Testis (tissue), 3 donors: ENCODE data around the gene XYLB. TPM values are rescaled to one million over a fixed set of nuclear protein-coding genes. Genes with fewer than 3 reads are reported as not detected.
"Not testable (repeated sequence)": the region's sequence is repeated elsewhere in the genome, so short reads cannot be mapped to it uniquely, and the experiment has no call there.

Experiments
- DNase-seq: peaks from one replicate; pipeline ENCODE4 v3.0.0-alpha.2; 2019
- H3K27ac ChIP-seq, 2 donors: fragments of 200-600 bp; sonication (generic); one replicate each; pipeline ENCODE4 v1.5.1; 2019
- H3K27me3 ChIP-seq: fragments of 200-600 bp; sonication (generic); one replicate; pipeline ENCODE4 v1.5.1; 2019
- H3K36me3 ChIP-seq: fragments of 200-600 bp; sonication (generic); one replicate; pipeline ENCODE4 v1.5.1; 2017; ENCODE audit warnings: low read depth; ENCODE audit errors: missing control alignments
- H3K4me1 ChIP-seq: fragments of 200-600 bp; sonication (generic); one replicate; pipeline ENCODE4 v1.5.1; 2019
- H3K4me3 ChIP-seq, 2 donors: fragments of 200-600 bp; sonication (generic); one replicate each; pipeline ENCODE4 v1.5.1; 2017 to 2019
- H3K9me3 ChIP-seq: fragments of 200-600 bp; sonication (generic); one replicate; pipeline ENCODE4 v1.5.1; 2017
- CTCF ChIP-seq, 3 experiments: fragments of 450-650 bp in 2 of 3; fragments of 200-600 bp in 1 of 3; sonication (generic) in 1 of 3; IDR thresholded peaks; one replicate each; pipeline ENCODE4 v1.5.1; 2016 to 2019; ENCODE audit warnings: antibody characterized with exemption in 3 of 3, mild to moderate bottlenecking in 2 of 3, moderate library complexity in 1 of 3
- POLR2A ChIP-seq: fragments of 450-650 bp; IDR thresholded peaks from one replicate; pipeline ENCODE4 v1.6.1; 2017; ENCODE audit warnings: antibody characterized with exemption, mild to moderate bottlenecking, moderate library complexity
- WGBS, 2 donors: methylation state at CpG; one replicate each; pipeline ENCODE4 v1.1.5; 2018; 5-methylcytosine and 5-hydroxymethylcytosine counted together
- intact Hi-C: fragments of 100-400 bp; cut with DNase I; formaldehyde crosslinking; loops from one replicate; pipeline ENCODE4 v1.15.1; 2023; ENCODE audit warnings: low total_unique reads
- polyA plus RNA-seq: library from polyadenylated mRNA; stranded (reverse); fragments of 350-450 nt; fragmentation: Illumina TruSeq; extraction: RNeasy Lipid Tissue Mini Kit (QIAGEN cat#74804); gene quantifications from one replicate; pipeline ENCODE4 v1.2.3, GENCODE V29; 2014; ENCODE audit warnings: low read depth, low replicate concordance; ENCODE audit not compliant: insufficient read depth
- total RNA-seq, 2 donors: library from RNA; depleted of rRNA; stranded (reverse); fragments of >200 nt; gene quantifications; one replicate each; pipeline ENCODE4 v1.2.3, GENCODE V29; 2016

The XYLB gene
- total and polyA plus RNA-seq, 3 donors from 2014 or later: 1.7 to 12.4 (median 5.9) TPM

- no peak for TF ChIP-seq POLR2A
- no peak for TF ChIP-seq CTCF (IDR thresholded peaks at IDR 0.05)
- no peak overlapping the region for H3K4me3 ChIP-seq
- H3K9me3 ChIP-seq: no peaks in the 10 kb centered on the region
- no peak overlapping the region for H3K27ac ChIP-seq
- no peaks in the 10 kb centered on the region for H3K27me3 ChIP-seq
- H3K4me1 ChIP-seq: no peaks in the 10 kb centered on the region
- DNase-seq: peak; percentile 31
- WGBS, 2 donors: 51 to 70% methylated on average over 4 to 5 of the region's 5 CpGs
- intact Hi-C loops: no loop called here
- no peaks in the 10 kb centered on the region for H3K36me3 ChIP-seq
Measured at GRCh38 chr3:38397320-38397719, 50.7 kb downstream of the XYLB start.

DNA sequence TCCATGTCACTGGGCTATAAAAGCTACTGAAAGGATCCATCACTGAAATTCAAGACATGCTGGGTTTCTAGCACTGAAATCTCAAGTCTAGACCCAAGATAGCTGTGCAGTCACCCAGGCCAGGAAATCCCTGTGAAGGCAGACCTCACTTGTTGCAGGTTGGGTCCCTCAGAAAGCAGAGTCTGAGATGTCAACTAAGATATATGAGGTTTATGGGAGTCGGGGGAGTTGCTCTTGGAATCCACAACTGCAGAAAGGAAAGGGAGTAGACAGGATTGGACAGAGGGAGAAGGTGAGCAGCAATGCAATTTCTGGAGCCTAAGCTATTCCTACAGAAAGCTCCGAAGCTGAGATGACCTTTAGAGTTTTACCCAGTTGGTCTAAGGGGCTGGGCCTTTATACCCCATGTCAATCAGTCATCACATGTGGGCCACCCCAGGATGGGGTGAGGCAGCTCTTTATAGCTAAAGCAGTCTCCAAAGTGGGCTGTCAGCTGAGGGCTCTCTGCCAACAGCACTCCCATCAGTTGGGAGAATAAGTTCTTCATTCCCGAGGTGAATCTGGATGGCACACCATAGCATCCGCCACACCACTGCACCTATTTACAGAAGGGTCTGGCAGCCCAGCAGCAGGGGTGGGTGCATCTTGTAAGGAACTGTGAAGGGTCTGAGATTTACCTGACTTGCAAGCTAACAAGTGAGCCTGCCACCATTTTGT lies 54.8 kb downstream of the XYLB start:
- H3K27me3 ChIP-seq: no peaks in the 10 kb centered on the region
- H3K27ac ChIP-seq: no peak overlapping the region
- no peak overlapping the region for H3K4me3 ChIP-seq
- intact Hi-C loops: no loop called here
- H3K36me3 ChIP-seq: no peaks in the 10 kb centered on the region
- 47 to 63% methylated on average over 4 of the region's 4 CpGs for whole genome bisulfite sequencing, 2 donors
- H3K4me1 ChIP-seq: no peaks in the 10 kb centered on the region
- no peak for TF ChIP-seq CTCF (IDR thresholded peaks at IDR 0.05)
- no peak for TF ChIP-seq POLR2A
- no peaks in the 10 kb centered on the region for H3K9me3 ChIP-seq
- DNase-seq: no peak

GRCh38 chr3:38404286-38404685 lies 57.7 kb downstream of the XYLB start:
- intact Hi-C loops: no loop called here
- Histone ChIP-seq H3K36me3 (no peaks in the 10 kb centered on the region), H3K27me3 (no peaks in the 10 kb centered on the region), H3K27ac (no peak overlapping the region), H3K4me3 (no peak overlapping the region), H3K4me1 (no peaks in the 10 kb centered on the region), H3K9me3 (no peaks in the 10 kb centered on the region)
- DNase-seq: no peak
- TF ChIP-seq POLR2A (no peak), CTCF (IDR thresholded peaks at IDR 0.05) (no peak)
- 80 to 90% methylated on average over 5 of the region's 5 CpGs for WGBS, 2 donors

DNA sequence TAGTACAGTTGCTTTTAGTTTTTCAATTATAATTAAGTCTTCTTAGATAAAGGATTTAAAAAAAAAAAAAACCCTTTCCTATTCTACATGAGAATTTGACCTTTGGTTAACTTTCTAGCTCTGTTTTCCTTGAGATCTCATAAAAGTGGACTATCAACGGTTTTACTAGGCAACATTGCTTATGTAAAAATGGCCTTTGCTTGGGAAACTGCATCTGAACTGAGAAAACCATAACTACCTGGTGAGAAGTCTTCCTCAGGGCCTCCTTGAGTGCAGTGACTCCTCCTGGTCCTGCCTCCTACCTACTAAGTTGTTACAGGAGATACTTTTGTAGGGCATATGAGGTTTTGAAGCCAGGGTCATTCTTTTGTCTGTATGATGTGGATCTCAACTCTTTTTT lies 65.0 kb downstream of the XYLB start:
- no peaks in the 10 kb centered on the region for H3K4me1 ChIP-seq
- 64 to 69% methylated on average over 1 of the region's 1 CpG for WGBS, 2 donors
- no peak overlapping the region for H3K27ac ChIP-seq
- no peaks in the 10 kb centered on the region for H3K36me3 ChIP-seq
- no peak overlapping the region for H3K4me3 ChIP-seq
- intact Hi-C loops: no loop called here
- H3K27me3 ChIP-seq: no peaks in the 10 kb centered on the region
- H3K9me3 ChIP-seq: no peaks in the 10 kb centered on the region
- no peak for DNase-seq
- no peak for TF ChIP-seq CTCF (IDR thresholded peaks at IDR 0.05)
- no peak for TF ChIP-seq POLR2A

DNA sequence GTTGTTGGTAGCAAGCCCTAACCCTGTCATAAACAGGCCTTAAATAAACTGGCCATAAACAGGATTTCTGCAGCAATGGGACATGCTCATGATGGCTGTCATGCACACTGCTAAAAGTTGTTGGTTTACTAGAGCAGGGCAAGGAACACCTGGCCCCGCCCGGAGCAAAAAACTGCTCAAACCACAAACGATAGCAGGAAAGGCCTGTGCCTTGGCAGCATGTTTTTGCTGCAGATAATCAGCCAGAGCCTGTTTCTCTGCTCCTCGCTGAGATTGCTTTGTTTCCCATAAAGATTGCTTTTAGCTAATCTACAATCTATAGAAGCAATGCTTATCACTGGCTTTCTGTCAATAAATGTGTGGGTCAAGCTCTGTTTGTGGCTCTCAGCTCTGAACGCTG lies 74.2 kb downstream of the XYLB start:
- DNase-seq, H3K27me3 ChIP-seq, intact Hi-C loops, H3K4me1 ChIP-seq, H3K4me3 ChIP-seq, H3K36me3 ChIP-seq, H3K27ac ChIP-seq, H3K9me3 ChIP-seq: not testable (repeated sequence)
- 67 to 91% methylated on average over 5 of the region's 5 CpGs for WGBS, 2 donors
